ENCODE results near the gene SLC30A10.
"Not testable (repeated sequence)": the region's sequence is repeated elsewhere in the genome, so short reads cannot be mapped to it uniquely, and the experiment has no call there.

SLC30A10 gene

DNA sequence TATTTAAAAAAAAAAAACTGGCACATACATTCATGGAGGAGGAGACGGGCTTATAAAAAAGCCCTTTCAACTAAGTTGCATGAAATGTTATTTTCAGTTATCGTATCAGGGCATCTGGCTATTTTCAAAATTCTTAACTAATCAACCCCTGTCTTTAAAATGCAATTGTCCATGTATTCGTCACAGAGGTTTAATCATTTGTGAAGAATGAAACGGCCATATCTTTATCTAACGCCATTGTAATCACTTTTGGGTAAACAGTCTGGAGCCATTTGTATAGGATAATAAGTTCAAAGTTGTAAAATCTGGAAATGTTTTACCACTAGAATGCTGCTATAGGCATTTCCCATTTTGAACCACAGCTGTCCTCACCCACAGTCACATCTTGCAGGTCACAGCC lies 30.4 kb downstream of the SLC30A10 start:
- no peak for DNase-seq (ENCODE audit: low read depth, low spot score)
- H3K4me3 ChIP-seq (ENCODE audit: low read depth, low read length) = no peak overlapping the region
- TF ChIP-seq, protein P1, sequence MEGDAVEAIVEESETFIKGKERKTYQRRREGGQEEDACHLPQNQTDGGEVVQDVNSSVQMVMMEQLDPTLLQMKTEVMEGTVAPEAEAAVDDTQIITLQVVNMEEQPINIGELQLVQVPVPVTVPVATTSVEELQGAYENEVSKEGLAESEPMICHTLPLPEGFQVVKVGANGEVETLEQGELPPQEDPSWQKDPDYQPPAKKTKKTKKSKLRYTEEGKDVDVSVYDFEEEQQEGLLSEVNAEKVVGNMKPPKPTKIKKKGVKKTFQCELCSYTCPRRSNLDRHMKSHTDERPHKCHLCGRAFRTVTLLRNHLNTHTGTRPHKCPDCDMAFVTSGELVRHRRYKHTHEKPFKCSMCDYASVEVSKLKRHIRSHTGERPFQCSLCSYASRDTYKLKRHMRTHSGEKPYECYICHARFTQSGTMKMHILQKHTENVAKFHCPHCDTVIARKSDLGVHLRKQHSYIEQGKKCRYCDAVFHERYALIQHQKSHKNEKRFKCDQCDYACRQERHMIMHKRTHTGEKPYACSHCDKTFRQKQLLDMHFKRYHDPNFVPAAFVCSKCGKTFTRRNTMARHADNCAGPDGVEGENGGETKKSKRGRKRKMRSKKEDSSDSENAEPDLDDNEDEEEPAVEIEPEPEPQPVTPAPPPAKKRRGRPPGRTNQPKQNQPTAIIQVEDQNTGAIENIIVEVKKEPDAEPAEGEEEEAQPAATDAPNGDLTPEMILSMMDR (IDR thresholded peaks at IDR 0.05; ENCODE audit: low read depth, low read length) = no peak
- in situ Hi-C loops (cut with HindIII; ENCODE audit: low sequenced_read_pairs) = no loop called here

DNA sequence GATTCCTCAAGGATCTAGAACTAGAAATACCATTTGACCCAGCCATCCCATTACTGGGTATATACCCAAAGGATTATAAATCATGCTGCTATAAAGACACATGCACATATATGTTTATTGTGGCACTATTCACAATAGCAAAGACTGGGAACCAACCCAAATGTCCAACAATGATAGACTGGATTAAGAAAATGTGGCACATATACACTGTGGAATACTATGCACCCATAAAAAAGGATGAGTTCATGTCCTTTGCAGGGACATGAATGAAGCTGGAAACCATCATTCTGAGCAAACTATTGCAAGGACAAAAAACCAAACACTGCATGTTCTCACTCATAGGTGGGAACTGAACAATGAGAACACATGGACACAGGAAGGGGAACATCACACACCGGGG lies 36.1 kb downstream of the SLC30A10 start:
- H3K4me3 ChIP-seq (ENCODE audit: low read depth, low read length); DNase-seq (ENCODE audit: low read depth, low spot score); in situ Hi-C loops (cut with HindIII; ENCODE audit: low sequenced_read_pairs): not testable (repeated sequence)

DNA sequence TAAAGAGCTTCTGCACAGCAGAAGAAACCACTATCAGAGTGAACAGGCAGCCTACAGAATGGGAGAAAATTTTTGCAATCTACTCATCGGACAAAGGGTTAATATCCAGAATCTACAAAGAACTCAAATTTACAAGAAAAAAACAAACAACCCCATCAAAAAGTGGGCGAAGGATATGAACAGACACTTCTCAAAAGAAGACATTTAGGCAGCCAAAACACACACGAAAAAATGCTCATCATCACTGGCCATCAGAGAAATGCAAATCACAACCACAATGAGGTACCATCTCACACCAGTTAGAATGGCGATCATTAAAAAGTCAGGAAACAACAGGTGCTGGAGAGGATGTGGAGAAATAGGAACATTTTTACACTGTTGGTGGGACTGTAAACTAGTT lies 36.5 kb downstream of the SLC30A10 start:
- in situ Hi-C loops (cut with HindIII; ENCODE audit: low sequenced_read_pairs); H3K4me3 ChIP-seq (ENCODE audit: low read depth, low read length); DNase-seq (ENCODE audit: low read depth, low spot score): not testable (repeated sequence)

DNA sequence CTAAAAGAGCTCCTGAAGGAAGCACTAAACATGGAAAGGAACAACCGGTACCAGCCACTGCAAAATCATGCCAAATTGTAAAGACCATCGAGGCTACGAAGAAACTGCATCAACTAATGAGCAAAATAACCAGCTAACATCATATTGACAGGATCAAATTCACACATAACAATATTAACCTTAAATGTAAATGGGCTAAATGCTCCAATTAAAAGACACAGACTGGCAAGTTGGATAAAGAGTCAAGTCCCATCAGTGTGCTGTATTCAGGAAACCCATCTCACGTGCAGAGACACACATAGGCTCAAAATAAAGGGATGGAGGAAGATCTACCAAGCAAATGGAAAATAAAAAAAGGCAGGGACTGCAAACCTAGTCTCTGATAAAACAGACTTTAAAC lies 39.7 kb downstream of the SLC30A10 start:
- H3K4me3 ChIP-seq (ENCODE audit: low read depth, low read length); DNase-seq (ENCODE audit: low read depth, low spot score); in situ Hi-C loops (cut with HindIII; ENCODE audit: low sequenced_read_pairs): not testable (repeated sequence)

DNA sequence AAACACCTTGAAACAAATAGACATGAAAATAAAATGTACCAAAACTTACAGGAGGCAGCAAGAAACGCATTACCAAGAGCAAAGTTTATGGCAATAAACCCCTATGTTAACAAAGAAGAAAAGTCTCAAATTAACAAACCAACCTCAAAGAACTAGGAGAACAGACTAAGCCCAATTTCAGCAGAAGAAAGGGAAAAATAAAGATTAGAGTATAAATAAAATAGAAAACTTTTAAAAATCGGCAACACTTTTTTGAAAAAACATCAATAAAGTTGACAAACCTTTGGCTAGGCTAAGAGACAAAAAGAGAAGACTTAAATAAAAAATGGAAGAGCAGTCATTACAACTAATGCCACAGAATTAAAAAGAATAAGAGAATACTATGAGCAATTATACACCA lies 42.7 kb downstream of the SLC30A10 start:
- TF ChIP-seq, protein P1 (IDR thresholded peaks at IDR 0.05; ENCODE audit: low read depth, low read length) = no peak
- H3K4me3 ChIP-seq (ENCODE audit: low read depth, low read length) = no peak overlapping the region
- in situ Hi-C loops (cut with HindIII; ENCODE audit: low sequenced_read_pairs) = no loop called here
- no peak for DNase-seq (ENCODE audit: low read depth, low spot score)

DNA sequence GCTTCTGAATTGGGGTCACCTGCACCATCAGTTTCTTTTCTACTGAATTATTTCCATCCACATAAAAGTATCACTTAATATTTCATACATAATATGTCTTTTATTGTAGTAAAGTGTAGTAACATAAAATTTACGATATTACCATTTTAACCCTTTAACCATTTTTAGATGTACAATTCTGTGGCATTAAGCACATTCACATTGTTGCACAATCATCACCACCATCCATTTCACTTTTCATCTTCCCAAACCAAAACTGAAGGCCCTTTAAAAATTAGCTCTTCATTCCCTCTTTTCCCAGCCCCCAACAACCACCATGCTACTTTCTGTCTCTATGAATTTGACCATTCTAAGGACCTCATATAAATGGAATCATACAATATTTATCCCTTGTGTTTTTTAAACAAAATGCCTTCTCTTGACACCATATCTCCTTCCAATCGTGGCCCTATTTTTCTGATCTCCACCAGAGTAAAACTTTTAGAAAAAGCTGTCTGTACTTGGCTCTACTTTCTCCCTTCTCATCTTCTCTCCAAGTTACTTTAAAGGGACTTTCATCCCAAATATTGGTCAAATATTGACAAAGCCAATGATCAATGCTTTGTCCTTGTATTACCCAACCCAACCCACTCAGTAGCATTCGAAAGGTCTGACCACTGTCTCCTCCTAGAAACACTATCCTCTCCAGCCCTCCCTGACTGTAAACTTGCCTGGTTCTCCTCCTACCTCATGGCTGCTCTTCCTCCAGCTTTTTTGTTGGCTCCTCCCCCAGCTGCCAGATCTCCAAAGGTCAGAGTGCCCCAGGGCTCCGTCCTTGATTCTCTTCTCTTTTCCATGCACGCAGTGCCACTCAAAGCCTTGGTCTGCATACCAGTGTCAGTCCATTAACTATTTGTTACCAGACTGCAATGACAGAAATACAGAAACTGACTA lies 44.7 kb downstream of the SLC30A10 start:
- in situ Hi-C loops (cut with HindIII; ENCODE audit: low sequenced_read_pairs) = no loop called here
- no peak for DNase-seq (ENCODE audit: low read depth, low spot score)
- TF ChIP-seq, protein P1 (IDR thresholded peaks at IDR 0.05; ENCODE audit: low read depth, low read length) = no peak
- H3K4me3 ChIP-seq (ENCODE audit: low read depth, low read length) = no peak overlapping the region

DNA sequence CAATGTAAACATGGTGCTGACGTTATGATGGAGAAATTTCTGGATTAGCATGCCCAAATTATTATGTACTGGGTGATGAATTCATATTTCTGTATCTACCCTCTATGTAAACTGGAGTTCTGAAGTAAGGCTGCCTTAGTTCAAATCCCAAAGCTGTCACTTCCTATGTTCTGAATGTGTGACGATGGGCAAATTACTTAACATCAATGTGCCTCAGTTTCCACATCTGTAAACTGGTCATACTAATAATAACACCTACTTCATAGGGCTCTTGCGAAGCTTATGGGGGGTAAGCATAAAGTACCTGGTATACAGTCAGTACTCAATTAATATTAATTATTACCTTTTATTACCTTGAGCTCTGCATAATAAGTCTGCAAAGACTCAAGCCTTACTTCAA lies 45.6 kb downstream of the SLC30A10 start:
- DNase-seq (ENCODE audit: low read depth, low spot score) = no peak
- in situ Hi-C loops (cut with HindIII; ENCODE audit: low sequenced_read_pairs) = no loop called here
- TF ChIP-seq, protein P1 (IDR thresholded peaks at IDR 0.05; ENCODE audit: low read depth, low read length) = no peak
- H3K4me3 ChIP-seq (ENCODE audit: low read depth, low read length) = no peak overlapping the region

DNA sequence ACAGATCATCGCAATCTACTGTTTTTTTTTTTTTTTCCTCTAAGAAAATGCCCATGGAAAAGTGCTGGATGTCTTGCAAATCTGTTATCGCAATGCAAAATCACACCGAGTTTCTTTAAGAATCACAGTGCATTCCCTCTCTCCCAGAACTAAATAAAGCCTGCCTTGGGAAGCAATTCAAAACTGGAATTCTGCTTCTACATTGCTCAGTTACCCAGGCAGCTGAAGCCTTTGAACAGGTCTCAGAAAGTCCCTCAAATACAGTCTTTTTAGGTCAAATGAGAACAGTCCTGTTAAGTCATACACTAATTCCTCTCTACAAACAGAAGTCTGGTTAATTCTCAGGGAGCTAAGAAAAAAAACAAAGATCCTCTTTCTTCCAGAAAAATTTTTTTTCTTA lies 46.3 kb downstream of the SLC30A10 start:
- in situ Hi-C loops (cut with HindIII; ENCODE audit: low sequenced_read_pairs) = no loop called here
- H3K4me3 ChIP-seq (ENCODE audit: low read depth, low read length) = no peak overlapping the region
- no peak for DNase-seq (ENCODE audit: low read depth, low spot score)
- TF ChIP-seq, protein P1 (IDR thresholded peaks at IDR 0.05; ENCODE audit: low read depth, low read length) = no peak

Measured in astrocyte of the spinal cord (primary cell).